ENCODE results near the gene LAYN. TPM values are rescaled to one million over a fixed set of nuclear protein-coding genes. Genes with fewer than 3 reads are reported as not detected.

LAYN gene
- total and polyA plus RNA-seq, 2 of the 4 experiments (the other 2 are of a cell fraction) = 92.5 to 118 TPM

DNA sequence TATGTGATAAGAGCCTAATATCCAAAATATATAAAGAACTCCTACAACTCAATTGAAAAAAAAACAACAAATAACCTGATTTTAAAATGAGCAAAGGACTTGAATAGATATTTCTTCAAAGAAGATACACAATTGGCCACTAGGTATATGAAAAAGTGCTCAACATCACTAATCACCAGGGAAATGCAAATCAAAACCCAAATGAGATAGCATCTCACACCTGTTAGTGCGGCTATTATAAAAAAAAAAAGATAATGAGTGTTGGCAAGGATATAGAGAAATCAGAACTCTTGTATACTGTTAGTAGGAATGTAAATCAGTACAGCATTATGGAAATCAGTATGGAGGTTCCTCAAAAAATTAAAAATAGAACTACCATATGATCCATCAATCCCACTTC, 55.8 kb downstream of the LAYN start:
- Histone ChIP-seq H3K4ac (ENCODE audit: low read depth, low read length) (no peak overlapping the region), H3K36me3 (ENCODE audit: control insufficient read depth, insufficient read depth, low read length) (no peaks in the 10 kb centered on the region), H2AK5ac (ENCODE audit: low read depth, low read length) (no peak overlapping the region), H3K79me1 (ENCODE audit: low read depth in 1 of 2, low read length in 2 of 2) (no peaks in the 10 kb centered on the region), H4K5ac (ENCODE audit: low read depth, low read length) (no peak overlapping the region), H2AFZ (replicated peaks; ENCODE audit: low read length, poor library complexity) (no peak overlapping the region), H3K9me3 (ENCODE audit: control insufficient read depth, insufficient read depth, low read length) (no peaks in the 10 kb centered on the region), H3K14ac (replicated peaks; ENCODE audit: low read depth, low read length) (no peak overlapping the region), H4K91ac (ENCODE audit: insufficient read depth, low read depth, low read length) (no peak overlapping the region), H4K20me1 (ENCODE audit: insufficient read depth, low read length) (no peaks in the 10 kb centered on the region), H2AK9ac (replicated peaks; ENCODE audit: low read depth, low read length, poor library complexity) (no peak overlapping the region), H2BK120ac (ENCODE audit: low read depth, low read length) (no peak overlapping the region), H3K4me1 (ENCODE audit: control insufficient read depth, insufficient read depth, low read length) (no peaks in the 10 kb centered on the region), H3K18ac (ENCODE audit: low read depth, low read length) (no peak overlapping the region), H2BK20ac (ENCODE audit: low read depth, low read length) (no peak overlapping the region), H3K27ac (ENCODE audit: insufficient read depth, low read length) (no peak overlapping the region), H3K56ac (ENCODE audit: extremely low read depth, insufficient read depth, low read length) (no peak overlapping the region), H3K9me1 (ENCODE audit: insufficient read depth, low read length) (no peaks in the 10 kb centered on the region), H3K27me3 (ENCODE audit: control insufficient read depth, insufficient read depth, low read length) (no peaks in the 10 kb centered on the region), H2BK5ac (ENCODE audit: low read depth, low read length, poor library complexity, severe bottlenecking) (no peak overlapping the region), H3K4me3 (ENCODE audit: insufficient read depth, low read depth, low read length) (no peak overlapping the region), H4K8ac (ENCODE audit: low read depth in 2 of 2, low read length in 2 of 2) (no peak overlapping the region), H3K23ac (ENCODE audit: low read depth, low read length) (no peak overlapping the region), H3K4me2 (ENCODE audit: low read depth, low read length) (no peak overlapping the region), H3K9ac (ENCODE audit: low read depth, low read length) (no peak overlapping the region), H2BK15ac (ENCODE audit: low read depth, low read length) (no peak overlapping the region)
- ChIA-PET POLR2A (ENCODE audit: unreplicated experiment) (no interaction called here), CTCF (interaction anchor here (0.9 kb wide), 1 partner anchor 181 kb away, joined by 3 read pairs; no protein-coding TSS in a partner anchor)
- BruUV-seq (replicated peaks) = no TSS peak
- dilution Hi-C loops (cut with HindIII; ENCODE audit: low sequenced_read_pairs, unreplicated experiment) (no loop called here), in situ Hi-C loops (cut with MboI; ENCODE audit: low sequenced_read_pairs) (loop anchor here (25.0 kb wide), 1 partner anchor 391 kb away; no protein-coding TSS in a partner anchor), intact Hi-C loops (cut with micrococcal nuclease) (loop anchor here (10.0 kb wide), 1 partner anchor 142 kb away; no protein-coding TSS in a partner anchor)
- TF ChIP-seq NFE2L2 (IDR thresholded peaks at IDR 0.05; ENCODE audit: low read depth, low read length) = no peak
- TF ChIP-seq, protein P1, sequence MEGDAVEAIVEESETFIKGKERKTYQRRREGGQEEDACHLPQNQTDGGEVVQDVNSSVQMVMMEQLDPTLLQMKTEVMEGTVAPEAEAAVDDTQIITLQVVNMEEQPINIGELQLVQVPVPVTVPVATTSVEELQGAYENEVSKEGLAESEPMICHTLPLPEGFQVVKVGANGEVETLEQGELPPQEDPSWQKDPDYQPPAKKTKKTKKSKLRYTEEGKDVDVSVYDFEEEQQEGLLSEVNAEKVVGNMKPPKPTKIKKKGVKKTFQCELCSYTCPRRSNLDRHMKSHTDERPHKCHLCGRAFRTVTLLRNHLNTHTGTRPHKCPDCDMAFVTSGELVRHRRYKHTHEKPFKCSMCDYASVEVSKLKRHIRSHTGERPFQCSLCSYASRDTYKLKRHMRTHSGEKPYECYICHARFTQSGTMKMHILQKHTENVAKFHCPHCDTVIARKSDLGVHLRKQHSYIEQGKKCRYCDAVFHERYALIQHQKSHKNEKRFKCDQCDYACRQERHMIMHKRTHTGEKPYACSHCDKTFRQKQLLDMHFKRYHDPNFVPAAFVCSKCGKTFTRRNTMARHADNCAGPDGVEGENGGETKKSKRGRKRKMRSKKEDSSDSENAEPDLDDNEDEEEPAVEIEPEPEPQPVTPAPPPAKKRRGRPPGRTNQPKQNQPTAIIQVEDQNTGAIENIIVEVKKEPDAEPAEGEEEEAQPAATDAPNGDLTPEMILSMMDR (conservative IDR thresholded peaks at IDR 0.05; ENCODE audit: low read depth, low read length) = no peak
- TF ChIP-seq RAD21 (IDR thresholded peaks at IDR 0.05; ENCODE audit: low read length) = no peak
- TF ChIP-seq BHLHE40 (IDR thresholded peaks at IDR 0.05; ENCODE audit: low read depth, low read length) = no peak
- TF ChIP-seq, protein P2, sequence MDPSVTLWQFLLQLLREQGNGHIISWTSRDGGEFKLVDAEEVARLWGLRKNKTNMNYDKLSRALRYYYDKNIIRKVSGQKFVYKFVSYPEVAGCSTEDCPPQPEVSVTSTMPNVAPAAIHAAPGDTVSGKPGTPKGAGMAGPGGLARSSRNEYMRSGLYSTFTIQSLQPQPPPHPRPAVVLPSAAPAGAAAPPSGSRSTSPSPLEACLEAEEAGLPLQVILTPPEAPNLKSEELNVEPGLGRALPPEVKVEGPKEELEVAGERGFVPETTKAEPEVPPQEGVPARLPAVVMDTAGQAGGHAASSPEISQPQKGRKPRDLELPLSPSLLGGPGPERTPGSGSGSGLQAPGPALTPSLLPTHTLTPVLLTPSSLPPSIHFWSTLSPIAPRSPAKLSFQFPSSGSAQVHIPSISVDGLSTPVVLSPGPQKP (IDR thresholded peaks at IDR 0.05; ENCODE audit: borderline replicate concordance, low read depth, low read length) = no peak
- TF ChIP-seq, protein P3, sequence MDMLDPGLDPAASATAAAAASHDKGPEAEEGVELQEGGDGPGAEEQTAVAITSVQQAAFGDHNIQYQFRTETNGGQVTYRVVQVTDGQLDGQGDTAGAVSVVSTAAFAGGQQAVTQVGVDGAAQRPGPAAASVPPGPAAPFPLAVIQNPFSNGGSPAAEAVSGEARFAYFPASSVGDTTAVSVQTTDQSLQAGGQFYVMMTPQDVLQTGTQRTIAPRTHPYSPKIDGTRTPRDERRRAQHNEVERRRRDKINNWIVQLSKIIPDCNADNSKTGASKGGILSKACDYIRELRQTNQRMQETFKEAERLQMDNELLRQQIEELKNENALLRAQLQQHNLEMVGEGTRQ (IDR thresholded peaks at IDR 0.05; ENCODE audit: low read depth, low read length) = no peak
- no peak for TF ChIP-seq CEBPB (IDR thresholded peaks at IDR 0.05; ENCODE audit: low read depth, low read length)
- TF ChIP-seq RFX5 (IDR thresholded peaks at IDR 0.05; ENCODE audit: low read depth, low read length) = no peak
- TF ChIP-seq MAZ (IDR thresholded peaks at IDR 0.05; ENCODE audit: borderline replicate concordance, low read depth, low read length) = no peak
- no peak for TF ChIP-seq RCOR1 (IDR thresholded peaks at IDR 0.05; ENCODE audit: insufficient replicate concordance, low read length)
- TF ChIP-seq POLR2A (IDR thresholded peaks at IDR 0.05; ENCODE audit: low read depth, low read length) = no peak
- TF ChIP-seq MXI1 (IDR thresholded peaks at IDR 0.05; ENCODE audit: borderline replicate concordance, low read depth, low read length) = no peak
- TF ChIP-seq MAFK (IDR thresholded peaks at IDR 0.05; ENCODE audit: low read depth, low read length) = no peak
- no peak for TF ChIP-seq CHD1 (IDR thresholded peaks at IDR 0.05; ENCODE audit: low read depth, low read length)
- no peak for TF ChIP-seq SMC3 (IDR thresholded peaks at IDR 0.05; ENCODE audit: low read depth, low read length)
- TF ChIP-seq FOS (IDR thresholded peaks at IDR 0.05; ENCODE audit: low read depth, low read length) = no peak
- whole genome bisulfite sequencing, 2 experiments (ENCODE audit: extremely low coverage in 2 of 2, insufficient read length in 1 of 2) = no CpG with 5 or more reads among the region's 1 CpG
- DNase-seq (no peak), ATAC-seq (ENCODE audit: low read depth) (no peak)

All from IMR-90 (cell line).